Neutrophil (primary cell): ENCODE measurements around the gene MPPE1.

Experiments used
- H3K27ac ChIP-seq: fragments of 200-600 bp; sonication (generic); 2 replicates; pipeline ENCODE4 v1.5.1; 2016; ENCODE audit warnings: mild to moderate bottlenecking, moderate library complexity
- H3K27me3 ChIP-seq: fragments of 200-600 bp; sonication (generic); 2 replicates; pipeline ENCODE4 v1.6.0; 2016; ENCODE audit warnings: mild to moderate bottlenecking
- H3K36me3 ChIP-seq: fragments of 200-600 bp; sonication (generic); 2 replicates; pipeline ENCODE4 v1.5.1; 2017
- H3K4me1 ChIP-seq, 2 experiments: fragments of 200-600 bp in 1 of 2; sonication (generic) in 1 of 2; 1 replicate in 1 of 2; 2 replicates in 1 of 2; pipeline versions ENCODE4 v1.5.1 to v1.6.1; 2013 to 2016; ENCODE audit warnings: low read depth in 1 of 2, low read length in 1 of 2, mild to moderate bottlenecking in 1 of 2, moderate library complexity in 1 of 2; ENCODE audit not compliant: control insufficient read depth in 1 of 2, insufficient read depth in 1 of 2
- H3K4me3 ChIP-seq, 2 experiments: fragments of 200-600 bp in 1 of 2; sonication (generic) in 1 of 2; 1 replicate in 1 of 2; 2 replicates in 1 of 2; pipeline ENCODE4 v1.5.1; 2013 to 2016; ENCODE audit warnings: low read depth in 1 of 2, low read length in 1 of 2, mild to moderate bottlenecking in 1 of 2, moderate library complexity in 1 of 2
- H3K9me3 ChIP-seq: fragments of 200-600 bp; sonication (generic); 2 replicates; pipeline ENCODE4 v1.5.1; 2016
- TF ChIP-seq, protein P1 (sequence below): fragments of 200-600 bp; sonication (generic); IDR thresholded peaks from 2 replicates; pipeline ENCODE4 v1.5.1; 2016; ENCODE audit warnings: antibody characterized with exemption

Gene MPPE1

DNA sequence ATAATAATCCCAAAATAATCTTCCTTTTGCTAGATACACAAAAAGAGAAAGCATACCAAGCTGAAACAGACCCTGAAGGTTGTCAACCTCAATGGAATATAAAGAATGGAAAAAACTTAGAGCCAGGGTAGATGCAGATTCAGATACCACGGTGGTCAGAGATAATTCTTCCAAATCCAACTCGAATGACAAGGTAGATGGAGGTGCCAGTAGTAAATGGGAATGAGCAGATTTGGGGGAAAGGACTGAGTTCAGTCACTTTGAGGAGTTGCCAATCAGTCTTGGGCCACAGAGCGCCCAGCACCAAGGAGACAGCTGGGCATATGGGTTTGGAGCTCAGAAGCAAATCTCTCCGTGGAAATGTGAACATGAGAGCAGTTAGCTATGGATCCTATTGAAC, 60.3 kb downstream of the MPPE1 start:
- Histone ChIP-seq H3K36me3 (no peaks in the 10 kb centered on the region), H3K27ac (no peak overlapping the region), H3K4me1 (peaks cover 22 to 30% of the 10 kb centered on the region in 2 experiments), H3K9me3 (no peaks in the 10 kb centered on the region), H3K27me3 (no peaks in the 10 kb centered on the region), H3K4me3 (no peak overlapping the region)
- TF ChIP-seq, protein P1, sequence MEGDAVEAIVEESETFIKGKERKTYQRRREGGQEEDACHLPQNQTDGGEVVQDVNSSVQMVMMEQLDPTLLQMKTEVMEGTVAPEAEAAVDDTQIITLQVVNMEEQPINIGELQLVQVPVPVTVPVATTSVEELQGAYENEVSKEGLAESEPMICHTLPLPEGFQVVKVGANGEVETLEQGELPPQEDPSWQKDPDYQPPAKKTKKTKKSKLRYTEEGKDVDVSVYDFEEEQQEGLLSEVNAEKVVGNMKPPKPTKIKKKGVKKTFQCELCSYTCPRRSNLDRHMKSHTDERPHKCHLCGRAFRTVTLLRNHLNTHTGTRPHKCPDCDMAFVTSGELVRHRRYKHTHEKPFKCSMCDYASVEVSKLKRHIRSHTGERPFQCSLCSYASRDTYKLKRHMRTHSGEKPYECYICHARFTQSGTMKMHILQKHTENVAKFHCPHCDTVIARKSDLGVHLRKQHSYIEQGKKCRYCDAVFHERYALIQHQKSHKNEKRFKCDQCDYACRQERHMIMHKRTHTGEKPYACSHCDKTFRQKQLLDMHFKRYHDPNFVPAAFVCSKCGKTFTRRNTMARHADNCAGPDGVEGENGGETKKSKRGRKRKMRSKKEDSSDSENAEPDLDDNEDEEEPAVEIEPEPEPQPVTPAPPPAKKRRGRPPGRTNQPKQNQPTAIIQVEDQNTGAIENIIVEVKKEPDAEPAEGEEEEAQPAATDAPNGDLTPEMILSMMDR, result no peak

DNA sequence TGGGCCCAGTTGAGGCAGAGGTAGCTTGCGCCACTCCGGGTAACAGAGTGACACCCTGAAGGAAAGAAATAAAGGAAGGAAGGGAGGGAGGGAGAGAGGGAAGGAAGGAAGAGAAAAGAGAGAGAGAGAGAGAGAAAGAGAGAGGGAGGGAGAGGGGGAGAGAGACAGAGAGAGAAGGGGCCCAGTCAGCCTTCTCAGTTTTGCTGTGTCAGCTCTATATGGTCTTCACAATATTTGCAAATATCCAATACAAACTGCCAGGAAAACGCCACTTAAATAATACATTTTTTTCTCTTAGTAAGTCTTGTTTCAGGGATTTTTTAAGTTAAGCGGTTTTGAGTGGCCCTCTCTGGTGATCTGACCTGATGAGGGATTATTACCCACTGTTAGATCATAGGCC, 62.5 kb downstream of the MPPE1 start:
- TF ChIP-seq, protein P1, result no peak
- H3K9me3 ChIP-seq, result no peaks in the 10 kb centered on the region
- no peaks in the 10 kb centered on the region for H3K27me3 ChIP-seq
- peaks cover 11 to 13% of the 10 kb centered on the region in 2 experiments for H3K4me1 ChIP-seq
- no peak overlapping the region for H3K4me3 ChIP-seq
- no peak overlapping the region for H3K27ac ChIP-seq
- no peaks in the 10 kb centered on the region for H3K36me3 ChIP-seq

DNA sequence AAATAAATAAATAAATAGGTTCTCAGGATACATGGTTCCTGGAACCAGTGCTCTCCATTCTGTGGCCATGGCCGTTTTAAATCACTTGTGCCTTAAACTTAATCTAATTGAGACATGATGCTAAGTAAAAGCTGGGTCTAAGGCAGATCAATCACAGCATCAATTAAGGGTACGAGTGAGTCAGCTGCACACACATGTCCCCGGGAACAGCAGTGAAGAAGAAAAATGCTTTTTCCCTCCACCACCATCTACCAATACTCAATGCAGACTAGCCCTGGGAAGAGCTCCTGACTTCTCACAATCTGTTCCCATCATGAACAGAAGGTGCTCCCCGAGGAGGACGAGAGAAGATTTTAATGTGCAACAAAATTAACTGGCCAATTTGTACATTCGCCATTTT, 63.7 kb downstream of the MPPE1 start:
- no peaks in the 10 kb centered on the region for H3K9me3 ChIP-seq

DNA sequence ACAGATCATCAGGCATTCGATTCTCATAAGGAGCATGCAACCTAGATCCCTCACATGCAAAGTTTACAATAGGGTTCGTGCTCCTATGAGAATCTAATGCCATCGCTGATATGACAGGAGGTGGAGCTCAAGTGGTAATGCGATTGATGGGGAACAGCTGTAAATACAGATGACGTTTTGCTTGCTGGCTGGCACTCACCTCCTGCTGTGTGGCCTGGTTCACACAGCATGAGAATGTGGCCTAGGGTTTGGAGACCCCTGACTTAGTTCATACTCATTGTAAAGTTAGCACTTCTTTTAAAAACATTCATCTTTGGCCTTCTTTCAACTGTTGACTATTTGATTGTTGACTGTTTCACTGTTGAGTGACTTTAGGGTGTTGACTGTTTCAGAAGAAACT, 65.6 kb downstream of the MPPE1 start:
- TF ChIP-seq, protein P1, result no peak
- no peak overlapping the region for H3K4me3 ChIP-seq
- no peaks in the 10 kb centered on the region for H3K9me3 ChIP-seq
- H3K4me1 ChIP-seq, result no peaks in the 10 kb centered on the region
- H3K27ac ChIP-seq, result no peak overlapping the region
- H3K27me3 ChIP-seq, result peaks cover under 1% of the 10 kb centered on the region
- H3K36me3 ChIP-seq, result no peaks in the 10 kb centered on the region

More for the DNA sequence above, 63.7 kb downstream of the MPPE1 start:
- TF ChIP-seq, protein P1, result no peak
- Histone ChIP-seq H3K27ac (no peak overlapping the region), H3K4me3 (no peak overlapping the region), H3K27me3 (no peaks in the 10 kb centered on the region), H3K36me3 (no peaks in the 10 kb centered on the region), H3K4me1 (peaks cover 0 to 1% of the 10 kb centered on the region in 2 experiments)

DNA sequence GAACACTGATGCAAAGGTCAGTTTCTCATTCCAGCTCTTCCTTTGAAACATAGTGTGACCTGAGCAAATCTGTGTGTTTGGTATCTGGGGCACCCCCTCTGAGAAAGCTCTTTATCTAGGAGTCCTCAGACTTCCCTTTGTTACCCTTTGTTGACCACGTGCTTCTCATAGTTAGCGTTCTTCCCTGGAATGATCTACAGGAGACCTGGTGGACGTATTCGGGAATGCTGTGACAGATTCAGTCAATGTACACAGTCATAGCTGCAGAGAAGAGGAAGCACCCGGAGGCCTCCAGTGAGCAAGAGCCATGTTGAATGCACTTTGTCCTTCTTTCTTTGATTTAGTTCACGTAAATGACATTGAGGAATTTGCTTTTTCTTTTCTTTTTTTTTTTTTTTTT, 67.6 kb downstream of the MPPE1 start:
- Histone ChIP-seq H3K27ac (no peak overlapping the region), H3K9me3 (no peaks in the 10 kb centered on the region), H3K36me3 (no peaks in the 10 kb centered on the region), H3K27me3 (peaks cover 7% of the 10 kb centered on the region), H3K4me3 (no peak overlapping the region), H3K4me1 (no peaks in the 10 kb centered on the region)
- TF ChIP-seq, protein P1, result no peak

DNA sequence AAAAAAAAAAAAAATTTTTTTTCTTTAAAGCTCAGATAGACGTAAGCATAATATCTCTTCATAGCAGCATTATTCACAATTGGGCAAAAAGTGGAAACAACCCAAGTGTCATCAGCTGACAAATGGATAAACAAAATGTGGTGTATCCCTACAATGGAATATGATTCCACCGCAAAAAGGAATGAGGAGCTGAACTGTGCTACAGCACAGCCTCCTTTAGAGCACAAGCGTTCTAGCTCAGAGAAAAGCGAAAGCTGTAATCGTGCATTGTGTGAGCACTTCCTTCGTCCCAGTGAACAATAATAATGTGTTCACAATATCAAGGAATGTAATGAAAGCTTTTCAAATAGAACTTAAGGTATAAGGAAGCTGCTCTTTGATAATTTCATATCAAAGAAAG, 68.6 kb downstream of the MPPE1 start:
- H3K9me3 ChIP-seq, result no peaks in the 10 kb centered on the region

More for the DNA sequence above, 68.6 kb downstream of the MPPE1 start:
- H3K4me3 ChIP-seq, result no peak overlapping the region
- H3K27ac ChIP-seq, result no peak overlapping the region
- H3K36me3 ChIP-seq, result no peaks in the 10 kb centered on the region
- H3K4me1 ChIP-seq, result no peaks in the 10 kb centered on the region
- TF ChIP-seq, protein P1, result no peak
- peaks cover 7% of the 10 kb centered on the region for H3K27me3 ChIP-seq
